ENCODE data around the gene MACROH2A1. TPM values are rescaled to one million over a fixed set of nuclear protein-coding genes. Genes with fewer than 3 reads are reported as not detected.

The MACROH2A1 gene
- polyA plus RNA-seq, 1 of the 3 experiments (the other 2 are of a cell fraction): 165 TPM

- POLR2A ChIA-PET: no interaction called here
- H3K36me3 ChIP-seq (replicated peaks in 1 of 2; ENCODE audit: control insufficient read depth in 1 of 2, insufficient read depth in 2 of 2, low read length in 1 of 2): no peaks in the 10 kb centered on the region
- H3K4me2 ChIP-seq: no peak overlapping the region
- no peak overlapping the region for H3K4me3 ChIP-seq (ENCODE audit: low read depth in 2 of 2, low read length in 1 of 2)
- H2AFZ ChIP-seq (ENCODE audit: low read depth): no peak overlapping the region
- DNase-seq: no peak
- no peaks in the 10 kb centered on the region for H3K9me2 ChIP-seq
- H3K4me1 ChIP-seq (ENCODE audit: control insufficient read depth in 1 of 2, insufficient read depth in 2 of 2, low read depth in 1 of 2, low read length in 1 of 2): no peaks in the 10 kb centered on the region
- no peaks in the 10 kb centered on the region for H3K79me2 ChIP-seq (ENCODE audit: insufficient read depth)
- H3K9me3 ChIP-seq: peaks cover 8% of the 10 kb centered on the region; the same call in 1 of the 2 replicates
- no peak overlapping the region for H3K9ac ChIP-seq
- no peaks in the 10 kb centered on the region for H3K27me3 ChIP-seq (ENCODE audit: insufficient read depth)
- peaks cover 5% of the 10 kb centered on the region for H3F3A ChIP-seq (replicated peaks; ENCODE audit: insufficient read depth)
- CTCF ChIA-PET: interaction anchor here (0.8 to 1.0 kb wide), 3 partner anchors 14 to 85 kb away, joined by 3 to 4 read pairs (median 3); no protein-coding TSS in a partner anchor
- no peak overlapping the region for H3K27ac ChIP-seq (ENCODE audit: low read depth in 2 of 2, low read length in 1 of 2)
- no peaks in the 10 kb centered on the region for H4K20me1 ChIP-seq (ENCODE audit: insufficient read depth)
- no peak for TF ChIP-seq ZBTB33 (IDR thresholded peaks at IDR 0.05; ENCODE audit: borderline replicate concordance, low read depth)
- no peak for TF ChIP-seq USF2 (IDR thresholded peaks at IDR 0.05; ENCODE audit: borderline replicate concordance, low read depth, low read length)
- no peak for TF ChIP-seq NFIC (IDR thresholded peaks at IDR 0.05; ENCODE audit: borderline replicate concordance)
- TF ChIP-seq POLR2AphosphoS5 (IDR thresholded peaks at IDR 0.05; ENCODE audit: low read depth, low read length): no peak
- TF ChIP-seq FOSL2 (IDR thresholded peaks at IDR 0.05; ENCODE audit: borderline replicate concordance, low read depth): no peak
- no peak for TF ChIP-seq FOXM1 (IDR thresholded peaks at IDR 0.05; ENCODE audit: low read depth)
- TF ChIP-seq SIN3A (IDR thresholded peaks at IDR 0.05; ENCODE audit: borderline replicate concordance, low read depth, low read length): no peak
- TF ChIP-seq RAD21 (IDR thresholded peaks at IDR 0.05; ENCODE audit: low read length): no peak
- TF ChIP-seq RXRA (IDR thresholded peaks at IDR 0.05; ENCODE audit: borderline replicate concordance, low read depth): no peak
- TF ChIP-seq MAX (IDR thresholded peaks at IDR 0.05; ENCODE audit: low read depth): no peak
- TF ChIP-seq EZH2phosphoT487 (IDR thresholded peaks at IDR 0.05; ENCODE audit: borderline replicate concordance, low read depth): no peak
- TF ChIP-seq FOXJ3 (CRISPR knock-in tag; IDR thresholded peaks at IDR 0.05): no peak
Observed at GRCh38 chr5:135422419-135422818, 23.4 kb upstream of the MACROH2A1 start.

GRCh38 chr5:135417083-135417482, 18.1 kb upstream of the MACROH2A1 start:
- no peak for DNase-seq
- POLR2A ChIA-PET: no interaction called here

More at GRCh38 chr5:135417083-135417482, 18.1 kb upstream of the MACROH2A1 start:
- Histone ChIP-seq H3K4me2 (no peak overlapping the region), H3K9me2 (no peaks in the 10 kb centered on the region), H3K27ac (ENCODE audit: low read depth in 2 of 2, low read length in 1 of 2) (no peak overlapping the region), H3K79me2 (ENCODE audit: insufficient read depth) (no peaks in the 10 kb centered on the region), H3F3A (replicated peaks; ENCODE audit: insufficient read depth) (peaks cover 5% of the 10 kb centered on the region), H4K20me1 (ENCODE audit: insufficient read depth) (no peaks in the 10 kb centered on the region), H3K9ac (no peak overlapping the region), H3K4me3 (ENCODE audit: low read depth in 2 of 2, low read length in 1 of 2) (no peak overlapping the region), H3K4me1 (ENCODE audit: control insufficient read depth in 1 of 2, insufficient read depth in 2 of 2, low read depth in 1 of 2, low read length in 1 of 2) (no peaks in the 10 kb centered on the region), H3K36me3 (replicated peaks in 1 of 2; ENCODE audit: control insufficient read depth in 1 of 2, insufficient read depth in 2 of 2, low read length in 1 of 2) (no peaks in the 10 kb centered on the region), H3K9me3 (peaks cover 8% of the 10 kb centered on the region; the same call in 1 of the 2 replicates), H2AFZ (ENCODE audit: low read depth) (no peak overlapping the region), H3K27me3 (ENCODE audit: insufficient read depth) (peaks cover 5% of the 10 kb centered on the region; the same call in 1 of the 2 replicates)
- no peak for TF ChIP-seq MEF2A (IDR thresholded peaks at IDR 0.05; ENCODE audit: borderline replicate concordance, low read depth)
- no peak for TF ChIP-seq RCOR1 (IDR thresholded peaks at IDR 0.05; ENCODE audit: low read length)
- no peak for TF ChIP-seq IRF3 (IDR thresholded peaks at IDR 0.05; ENCODE audit: low read depth, low read length)
- no peak for TF ChIP-seq USF2 (IDR thresholded peaks at IDR 0.05; ENCODE audit: borderline replicate concordance, low read depth, low read length)
- CTCF ChIA-PET: no interaction called here

All from SK-N-SH (cell line).